ENCODE measurements around the gene MEI1. TPM values are rescaled to one million over a fixed set of nuclear protein-coding genes. Genes with fewer than 3 reads are reported as not detected.

MEI1 gene
- total and polyA plus RNA-seq, 9 of the 15 experiments (the other 6 are each of a cell fraction or from before 2014, with no cell fraction given), result 0.08 to 0.68 (median 0.18) TPM; not detected in 2

- TF ChIP-seq, protein P1, sequence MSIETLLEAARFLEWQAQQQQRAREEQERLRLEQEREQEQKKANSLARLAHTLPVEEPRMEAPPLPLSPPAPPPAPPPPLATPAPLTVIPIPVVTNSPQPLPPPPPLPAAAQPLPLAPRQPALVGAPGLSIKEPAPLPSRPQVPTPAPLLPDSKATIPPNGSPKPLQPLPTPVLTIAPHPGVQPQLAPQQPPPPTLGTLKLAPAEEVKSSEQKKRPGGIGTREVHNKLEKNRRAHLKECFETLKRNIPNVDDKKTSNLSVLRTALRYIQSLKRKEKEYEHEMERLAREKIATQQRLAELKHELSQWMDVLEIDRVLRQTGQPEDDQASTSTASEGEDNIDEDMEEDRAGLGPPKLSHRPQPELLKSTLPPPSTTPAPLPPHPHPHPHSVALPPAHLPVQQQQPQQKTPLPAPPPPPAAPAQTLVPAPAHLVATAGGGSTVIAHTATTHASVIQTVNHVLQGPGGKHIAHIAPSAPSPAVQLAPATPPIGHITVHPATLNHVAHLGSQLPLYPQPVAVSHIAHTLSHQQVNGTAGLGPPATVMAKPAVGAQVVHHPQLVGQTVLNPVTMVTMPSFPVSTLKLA (conservative IDR thresholded peaks at IDR 0.05), result peak; percentile 73 to 85
- TF ChIP-seq FOXK1 (CRISPR knock-in tag; IDR thresholded peaks at IDR 0.05; ENCODE audit: borderline replicate concordance), result peak; percentile 91; the same call in 1 of the 2 replicates
- TF ChIP-seq POLR2G (IDR thresholded peaks at IDR 0.05; ENCODE audit: low read depth, low read length), result peak; percentile 87
- TF ChIP-seq PKNOX1 (IDR thresholded peaks at IDR 0.05), result peak; percentile 65
- peak; percentile 76 for TF ChIP-seq SP1 (CRISPR knock-in tag; IDR thresholded peaks at IDR 0.05)
- peak in 1 of 2 experiments; percentile 76; a peak in 2 of 4 replicates for TF ChIP-seq TBL1XR1 (IDR thresholded peaks at IDR 0.05; ENCODE audit: low read length in 2 of 2)
- peak; percentile 94 for TF ChIP-seq MTA1 (IDR thresholded peaks at IDR 0.05; ENCODE audit: borderline replicate concordance)
- no peak for TF ChIP-seq PRPF4 (IDR thresholded peaks at IDR 0.05; ENCODE audit: insufficient read depth, low read depth, low read length, poor library complexity, severe bottlenecking)
- TF ChIP-seq CCNT2 (IDR thresholded peaks at IDR 0.05; ENCODE audit: borderline replicate concordance, extremely low read depth, insufficient read length, low read depth, low read length), result peak; percentile 31
- TF ChIP-seq PHTF2 (CRISPR knock-in tag; IDR thresholded peaks at IDR 0.05), result peak; percentile 3; the same call in 1 of the 2 replicates
- TF ChIP-seq ZEB2 (IDR thresholded peaks at IDR 0.05), result peak; percentile 26; the same call in 1 of the 2 replicates
- TF ChIP-seq, protein P2, sequence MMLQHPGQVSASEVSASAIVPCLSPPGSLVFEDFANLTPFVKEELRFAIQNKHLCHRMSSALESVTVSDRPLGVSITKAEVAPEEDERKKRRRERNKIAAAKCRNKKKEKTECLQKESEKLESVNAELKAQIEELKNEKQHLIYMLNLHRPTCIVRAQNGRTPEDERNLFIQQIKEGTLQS (IDR thresholded peaks at IDR 0.05), result peak; percentile 16; the same call in 1 of the 2 replicates
- TF ChIP-seq, protein P2 (CRISPR knock-in tag; conservative IDR thresholded peaks at IDR 0.05), result no peak
- no peak for TF ChIP-seq ZNF12 (CRISPR knock-in tag; IDR thresholded peaks at IDR 0.05)
- 0 out of 2 replicates have a peak, but pooled peaks have one; percentile 16 for TF ChIP-seq ZBTB33 (CRISPR knock-in tag; IDR thresholded peaks at IDR 0.05)
- TF ChIP-seq PML (IDR thresholded peaks at IDR 0.05; ENCODE audit: low read length), result peak; percentile 52; the same call in 1 of the 2 replicates
- peak; percentile 60; the same call in 1 of the 2 replicates for TF ChIP-seq JUN (IDR thresholded peaks at IDR 0.05; ENCODE audit: borderline replicate concordance, low read depth, low read length)
- TF ChIP-seq JUN (CRISPR knock-in tag; IDR thresholded peaks at IDR 0.05; ENCODE audit: borderline replicate concordance), result no peak
- TF ChIP-seq DIDO1 (tag; IDR thresholded peaks at IDR 0.05; ENCODE audit: low read depth), result 0 out of 2 replicates have a peak, but pooled peaks have one; percentile 19
- no peak for TF ChIP-seq CCAR2 (IDR thresholded peaks at IDR 0.05; ENCODE audit: low read depth, low read length)
Observed at GRCh38 chr22:41682033-41682807, 17.1 kb upstream of the MEI1 start (continued).

Data from K562 (cell line).